HFF-Myc (cell line): ENCODE data around the gene SULT1C3.

Source experiments
- DNase-seq: peaks from one replicate; pipeline ENCODE4 v3.0.0-alpha.2; 2011; ENCODE audit warnings: low read depth; ENCODE audit errors: extremely low read depth
- H3K4me3 ChIP-seq: replicated peaks from 2 replicates; pipeline ENCODE4 v1.5.1; 2011; ENCODE audit warnings: low read depth, mild to moderate bottlenecking, control low read depth, low read length
- CTCF ChIP-seq: IDR thresholded peaks from 2 replicates; pipeline ENCODE4 v1.5.1; 2012; ENCODE audit warnings: mild to moderate bottlenecking, low read depth, low read length, control low read depth; ENCODE audit errors: missing control alignments

Gene SULT1C3

GRCh38 chr2:108239786-108240185, at the start of gene SULT1C3:
Gene SULT1C3, plus strand, starts transcription at chr2:108239968. Its CDS starts 7,227 bp downstream, at chr2:108247195.
- no peak for TF ChIP-seq CTCF
- no peak for DNase-seq
- no peak within 1 kb of the TSS for H3K4me3 ChIP-seq

- no peak for TF ChIP-seq CTCF
- no peak for DNase-seq
- H3K4me3 ChIP-seq, result no peak overlapping the region
Observed at GRCh38 chr2:108193251-108193650, 46.5 kb upstream of the SULT1C3 start.

- DNase-seq, result no peak
- no peak overlapping the region for H3K4me3 ChIP-seq
- TF ChIP-seq CTCF, result no peak
Observed at GRCh38 chr2:108194409-108195132, 45.2 kb upstream of the SULT1C3 start.

GRCh38 chr2:108195133-108195439, 44.7 kb upstream of the SULT1C3 start:
- no peak overlapping the region for H3K4me3 ChIP-seq
- TF ChIP-seq CTCF, result no peak
- DNase-seq, result no peak

- no peak for DNase-seq
- no peak for TF ChIP-seq CTCF
- H3K4me3 ChIP-seq, result no peak overlapping the region
Observed at GRCh38 chr2:108199726-108200125, 40.0 kb upstream of the SULT1C3 start.

GRCh38 chr2:108200569-108200968, 39.2 kb upstream of the SULT1C3 start:
- DNase-seq, result no peak
- H3K4me3 ChIP-seq, result no peak overlapping the region
- no peak for TF ChIP-seq CTCF

- no peak overlapping the region for H3K4me3 ChIP-seq
- DNase-seq, result no peak
- no peak for TF ChIP-seq CTCF
Observed at GRCh38 chr2:108212671-108213070, 27.1 kb upstream of the SULT1C3 start.
